Activated naive CD4-positive, alpha-beta T cell treated with Interleukin-2 at 50 U/mL for 16 hours (primary cell): ENCODE data around the gene OR51E2.

Experiments
- DNase-seq: peaks from one replicate; pipeline ENCODE4 v3.0.0-alpha.2; 2020

Gene OR51E2

GRCh38 chr11:4658629-4659445 is 38.8 kb downstream of the OR51E2 start:
- no peak for DNase-seq

GRCh38 chr11:4654635-4655369 is 42.9 kb downstream of the OR51E2 start:
- DNase-seq, result no peak

GRCh38 chr11:4647766-4648165 is 49.9 kb downstream of the OR51E2 start:
- DNase-seq, result no peak

- DNase-seq, result no peak
Observed at GRCh38 chr11:4645974-4646373, 51.7 kb downstream of the OR51E2 start.

GRCh38 chr11:4644233-4644632 is 53.4 kb downstream of the OR51E2 start:
- DNase-seq, result no peak

- no peak for DNase-seq
Observed at GRCh38 chr11:4643682-4644081, 54.0 kb downstream of the OR51E2 start, which contains the start of gene OR51E1. TSS of gene OR51E1 (plus strand) at chr11:4643982. CDS start at chr11:4652527, 8,545 bp downstream.

GRCh38 chr11:4643076-4643475 is 54.6 kb downstream of the OR51E2 start:
- DNase-seq, result no peak

- no peak for DNase-seq
Observed at GRCh38 chr11:4642043-4642442, 55.6 kb downstream of the OR51E2 start.

- no peak for DNase-seq
Observed at GRCh38 chr11:4641501-4641900, 56.2 kb downstream of the OR51E2 start.

GRCh38 chr11:4639931-4640330 is 57.7 kb downstream of the OR51E2 start:
- DNase-seq, result no peak

GRCh38 chr11:4637662-4638047 is 60.0 kb downstream of the OR51E2 start:
- no peak for DNase-seq

- peak; percentile 72 for DNase-seq
Observed at GRCh38 chr11:4636962-4637661, 60.5 kb downstream of the OR51E2 start, which contains the start of gene OR51D1. TSS of gene OR51D1 (plus strand) at chr11:4637477. CDS start at chr11:4639791, 2,314 bp downstream.

GRCh38 chr11:4636136-4636535 is 61.5 kb downstream of the OR51E2 start:
- DNase-seq, result no peak
